GM18519 (cell line): ENCODE results near the gene HOXD8.

Experiments
- ATAC-seq: cut with Tn5 transposase; IDR thresholded peaks from one replicate; pipeline ENCODE4 v1.9.1; 2021; ENCODE audit warnings: mild to moderate bottlenecking, moderate library complexity; ENCODE audit not compliant: unreplicated experiment, low FRiP score

Gene HOXD8

GRCh38 chr2:176128982-176129796, at the start of gene HOXD8:
Gene HOXD8, plus strand, starts transcription at chr2:176129705. Its CDS starts 662 bp downstream, at chr2:176130367.
- ATAC-seq: no peak

DNA sequence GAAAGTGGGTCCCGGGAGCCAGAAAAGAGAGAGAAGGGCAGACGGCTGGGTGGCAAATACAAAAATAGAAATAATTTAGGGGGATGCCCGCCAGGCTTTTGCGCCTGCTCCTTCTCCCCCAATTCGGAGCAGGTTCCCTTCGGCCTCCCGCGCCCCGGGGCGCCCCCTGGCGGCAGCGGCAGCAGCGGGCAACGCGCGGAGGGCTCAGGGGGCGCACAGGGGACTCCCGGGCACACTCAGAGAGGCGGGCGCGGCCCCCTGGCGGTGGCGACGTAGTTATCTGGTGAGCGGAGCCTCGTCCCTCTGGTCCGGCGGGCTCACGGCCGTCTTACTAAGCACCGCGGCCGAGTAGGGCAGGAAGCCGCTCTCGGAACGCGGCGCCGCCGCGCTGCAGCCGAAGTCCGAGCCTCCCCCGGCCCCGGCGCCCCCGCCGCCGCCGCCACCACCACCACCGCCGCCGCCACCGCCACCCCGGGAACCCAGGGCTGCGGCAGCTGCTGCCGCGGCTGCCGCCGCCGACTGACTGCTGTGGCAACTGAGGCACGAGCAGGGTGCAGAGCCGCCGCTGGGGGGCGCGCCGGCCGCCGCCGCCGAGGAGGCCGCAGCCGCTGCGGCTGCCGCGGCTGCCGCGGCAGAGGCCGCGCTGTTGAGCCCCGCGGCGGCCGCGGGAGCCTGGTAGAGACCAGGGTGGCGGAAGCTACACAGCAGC, 49.5 kb upstream of the HOXD8 start:
- ATAC-seq: no peak

GRCh38 chr2:176080540-176081375, 48.7 kb upstream of the HOXD8 start:
- no peak for ATAC-seq

GRCh38 chr2:176081376-176081836, 48.1 kb upstream of the HOXD8 start:
- ATAC-seq: no peak

GRCh38 chr2:176081837-176082524, 47.5 kb upstream of the HOXD8 start:
- ATAC-seq: no peak

- no peak for ATAC-seq
Observed at GRCh38 chr2:176082525-176082823, 47.0 kb upstream of the HOXD8 start.

DNA sequence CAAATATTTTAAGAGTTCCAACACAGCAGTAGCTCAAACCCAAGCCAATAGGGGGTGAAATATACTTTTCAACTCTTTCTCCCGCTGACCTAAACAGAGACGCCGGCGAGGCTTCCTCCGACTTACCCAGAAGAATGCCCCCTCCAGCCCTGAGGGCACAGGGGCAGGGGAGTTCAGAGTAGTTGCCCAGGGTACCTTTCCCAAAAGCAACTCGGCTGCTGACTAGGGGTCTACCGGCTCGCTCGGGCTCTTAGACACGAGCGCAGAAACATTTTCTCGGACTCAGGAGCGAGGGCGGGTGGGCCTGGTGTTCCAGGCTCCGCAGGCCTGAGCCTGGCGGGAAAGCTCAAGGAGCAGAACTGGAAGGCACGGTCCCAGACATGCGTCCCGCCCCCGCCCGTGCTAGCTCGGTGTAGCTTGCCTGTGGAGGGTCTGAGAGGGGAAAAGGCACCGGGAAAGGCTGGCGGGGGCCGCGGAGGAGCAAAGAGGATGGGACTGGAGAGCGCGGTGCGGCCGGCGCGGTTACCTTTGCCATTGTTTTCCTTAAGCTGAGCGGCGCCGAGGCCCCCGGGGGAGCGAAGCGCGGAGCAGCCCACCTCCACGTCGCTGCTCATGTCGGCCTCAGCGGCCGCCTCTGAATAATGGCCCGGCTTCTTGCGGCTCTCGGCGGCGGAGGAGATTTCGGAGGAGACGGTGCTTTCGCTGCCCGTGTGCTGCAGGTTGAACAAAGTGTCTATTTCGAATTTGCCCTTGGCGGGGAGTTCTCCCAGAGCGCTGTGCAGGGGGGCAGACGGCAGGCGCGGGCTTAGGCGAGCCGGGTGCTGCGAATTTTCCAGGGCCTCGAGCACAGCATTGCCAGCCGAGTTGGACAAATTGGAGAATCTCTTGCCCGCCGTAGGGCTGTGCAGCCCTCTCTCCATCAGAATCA, 46.4 kb upstream of the HOXD8 start:
- no peak for ATAC-seq

- ATAC-seq: no peak
Observed at GRCh38 chr2:176083796-176084261, 45.7 kb upstream of the HOXD8 start, which contains the start of gene EVX2. Gene EVX2, minus strand, starts transcription at chr2:176083962. Its CDS starts 186 bp downstream, at chr2:176083776.

DNA sequence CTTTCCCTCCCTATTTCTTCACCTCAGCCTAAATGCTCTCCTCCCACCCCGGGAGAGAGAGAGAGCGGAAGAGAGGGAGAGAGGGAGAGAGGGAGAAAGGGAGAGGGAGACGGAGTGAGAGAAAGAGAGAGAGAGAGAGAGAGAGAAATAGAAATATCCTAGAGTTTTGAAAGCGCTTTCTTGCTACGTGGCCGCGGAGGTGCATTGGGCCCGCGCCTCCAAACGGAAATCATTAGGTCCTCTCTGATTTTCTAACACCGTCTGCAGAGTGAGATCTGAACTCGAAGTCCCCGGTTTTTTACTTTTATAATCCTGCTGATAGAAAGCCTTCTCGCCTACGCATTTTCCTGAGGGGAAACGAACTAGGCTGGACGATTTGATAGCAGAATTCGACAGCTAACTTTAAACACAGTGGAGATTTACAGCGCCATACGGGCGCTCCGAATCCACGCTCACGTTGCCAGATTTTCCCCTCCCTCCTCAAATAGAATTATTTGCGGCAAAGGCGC, 44.8 kb upstream of the HOXD8 start:
- ATAC-seq: no peak

- no peak for ATAC-seq
Observed at GRCh38 chr2:176085120-176085788, 44.3 kb upstream of the HOXD8 start.

GRCh38 chr2:176085861-176086771, 43.4 kb upstream of the HOXD8 start:
- ATAC-seq: no peak

- ATAC-seq: no peak
Observed at GRCh38 chr2:176087330-176088047, 42.0 kb upstream of the HOXD8 start.

DNA sequence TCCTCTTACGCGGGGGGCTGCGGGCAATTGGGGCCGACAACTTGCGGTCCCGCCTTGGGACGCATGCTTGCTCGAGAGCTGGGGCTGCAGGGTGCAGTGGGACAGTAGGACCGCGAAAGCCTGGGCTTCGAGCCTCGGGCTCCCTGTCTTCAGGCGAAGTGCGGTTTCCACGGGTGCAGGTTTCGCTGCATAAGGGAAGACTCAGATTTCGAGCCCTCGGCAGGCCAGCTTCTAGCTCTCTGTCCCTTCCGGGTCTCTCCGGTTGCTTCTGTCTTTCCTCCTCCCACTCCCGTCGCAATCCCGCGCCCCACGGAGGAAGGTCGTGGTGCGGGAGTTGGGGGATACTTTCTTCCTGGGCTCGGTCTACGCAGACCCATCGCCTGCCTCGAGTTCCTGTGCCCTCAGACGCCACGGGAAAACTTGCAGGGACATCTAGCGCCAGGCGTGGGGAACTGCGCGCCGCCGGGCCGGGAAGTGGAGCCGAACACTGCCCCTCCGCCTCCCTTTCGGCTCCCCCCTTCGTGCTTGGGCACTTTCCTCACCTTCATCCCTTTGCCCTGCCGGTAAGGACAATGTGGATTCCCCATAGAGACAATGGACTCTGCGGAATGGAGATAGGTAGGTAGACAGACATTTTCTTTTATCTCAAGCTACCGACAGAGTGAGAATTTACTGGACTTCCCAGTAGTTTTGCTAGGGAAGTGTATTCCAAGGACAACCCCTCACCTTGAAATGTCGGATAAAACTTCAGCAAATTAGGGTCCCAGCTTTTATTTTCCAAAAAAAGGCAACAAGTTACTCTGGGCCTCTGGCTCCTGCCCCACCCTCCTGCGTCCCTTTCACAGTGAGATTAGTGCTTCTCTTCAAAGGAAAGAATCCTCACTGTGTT, 41.2 kb upstream of the HOXD8 start:
- ATAC-seq: no peak

DNA sequence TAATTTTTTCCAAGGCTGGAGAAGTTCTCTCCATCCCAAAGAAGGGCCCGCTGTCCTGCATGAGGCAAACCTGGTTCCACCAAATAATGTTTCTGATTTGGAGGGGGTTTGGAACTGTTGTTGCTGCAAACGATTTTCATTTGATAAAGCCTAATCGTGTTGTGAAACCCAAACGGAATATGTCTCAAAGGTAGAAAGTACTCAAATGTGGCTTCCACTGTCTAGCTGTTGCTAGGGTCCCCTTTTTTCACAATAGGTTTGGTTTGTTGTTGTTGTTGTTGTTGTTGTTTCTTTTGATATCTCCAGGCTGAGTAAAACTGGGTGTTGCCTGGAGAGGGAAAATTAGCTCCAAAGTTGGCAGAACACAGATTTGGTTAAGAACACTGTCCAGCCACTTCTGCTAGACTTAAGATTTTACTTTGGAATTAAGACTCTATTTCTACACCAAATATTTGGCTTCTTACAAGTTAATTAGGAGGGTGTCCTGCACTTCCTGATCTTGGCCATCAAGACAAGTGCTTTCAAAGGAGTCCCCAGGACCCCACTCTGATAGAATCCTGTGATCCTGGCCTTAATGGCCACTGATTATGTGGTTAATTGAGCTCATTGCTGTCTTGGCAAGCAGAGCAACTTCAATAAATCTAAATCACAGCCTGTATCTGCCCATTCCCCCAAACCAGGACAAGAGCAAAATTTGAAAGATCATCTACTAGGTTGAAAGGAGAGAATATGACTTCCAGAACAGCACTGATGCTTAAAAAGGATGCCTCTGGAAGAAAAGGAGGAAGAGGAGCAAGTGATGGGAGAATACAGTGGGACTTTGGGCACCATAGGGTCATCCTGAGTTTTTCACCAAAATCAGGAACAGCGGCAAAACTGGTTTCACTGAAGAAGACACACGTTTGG, 40.3 kb upstream of the HOXD8 start:
- no peak for ATAC-seq
